ENCODE data around the gene PPP1R12A. TPM values are rescaled to one million over a fixed set of nuclear protein-coding genes. Genes with fewer than 3 reads are reported as not detected.

PPP1R12A gene
- total RNA-seq, 6 experiments from 2014 or later: 104 to 122 (median 113) TPM

- peaks cover 32% of the 10 kb centered on the region for H3K9me3 Mint-ChIP-seq
- DNase-seq: no peak
- H3K27ac Mint-ChIP-seq: peak overlapping the region; percentile 25; the same call in 1 of the 2 replicates
- no peak for TF ChIP-seq CTCF (IDR thresholded peaks at IDR 0.05)
- peaks cover 51% of the 10 kb centered on the region for H3K4me1 Mint-ChIP-seq (ENCODE audit: low read depth)
- peaks cover 1% of the 10 kb centered on the region for H3K27me3 Mint-ChIP-seq (ENCODE audit: insufficient read depth)
- no peak overlapping the region for H3K4me3 Mint-ChIP-seq
- peaks cover 68% of the 10 kb centered on the region for H3K36me3 Mint-ChIP-seq (ENCODE audit: low read depth)
Measured at GRCh38 chr12:79841878-79842265, 93.0 kb downstream of the PPP1R12A start.

GRCh38 chr12:79841248-79841877, 93.5 kb downstream of the PPP1R12A start:
- H3K27me3 Mint-ChIP-seq (ENCODE audit: insufficient read depth): peaks cover 1% of the 10 kb centered on the region
- TF ChIP-seq CTCF (IDR thresholded peaks at IDR 0.05): no peak
- peaks cover 46% of the 10 kb centered on the region for H3K4me1 Mint-ChIP-seq (ENCODE audit: low read depth)
- DNase-seq: no peak
- peaks cover 32% of the 10 kb centered on the region for H3K9me3 Mint-ChIP-seq
- H3K36me3 Mint-ChIP-seq (ENCODE audit: low read depth): peaks cover 68% of the 10 kb centered on the region
- no peak overlapping the region for H3K27ac Mint-ChIP-seq
- no peak overlapping the region for H3K4me3 Mint-ChIP-seq

GRCh38 chr12:79838359-79838758, 96.5 kb downstream of the PPP1R12A start:
- peaks cover 74% of the 10 kb centered on the region for H3K36me3 Mint-ChIP-seq (ENCODE audit: low read depth)
- H3K4me1 Mint-ChIP-seq (ENCODE audit: low read depth): peaks cover 44% of the 10 kb centered on the region
- H3K27ac Mint-ChIP-seq: no peak overlapping the region
- H3K4me3 Mint-ChIP-seq: no peak overlapping the region
- DNase-seq: no peak
- peaks cover 32% of the 10 kb centered on the region for H3K9me3 Mint-ChIP-seq
- no peak for TF ChIP-seq CTCF (IDR thresholded peaks at IDR 0.05)
- H3K27me3 Mint-ChIP-seq (ENCODE audit: insufficient read depth): peaks cover 1% of the 10 kb centered on the region

- H3K27me3 Mint-ChIP-seq (ENCODE audit: insufficient read depth): peaks cover 1% of the 10 kb centered on the region
- no peak overlapping the region for H3K4me3 Mint-ChIP-seq
- no peak for DNase-seq
- no peak overlapping the region for H3K27ac Mint-ChIP-seq
- no peak for TF ChIP-seq CTCF (IDR thresholded peaks at IDR 0.05)
- peaks cover 32% of the 10 kb centered on the region for H3K9me3 Mint-ChIP-seq
- peaks cover 46% of the 10 kb centered on the region for H3K4me1 Mint-ChIP-seq (ENCODE audit: low read depth)
- H3K36me3 Mint-ChIP-seq (ENCODE audit: low read depth): peaks cover 72% of the 10 kb centered on the region
Measured at GRCh38 chr12:79837575-79837974, 97.3 kb downstream of the PPP1R12A start.

- Mint-ChIP-seq H3K27me3 (ENCODE audit: insufficient read depth) (no peaks in the 10 kb centered on the region; the same call in 1 of the 2 replicates), H3K36me3 (ENCODE audit: low read depth) (peaks cover 60% of the 10 kb centered on the region), H3K27ac (peak overlapping the region; percentile 10; the same call in 1 of the 2 replicates), H3K9me3 (peaks cover 29% of the 10 kb centered on the region), H3K4me3 (no peak overlapping the region), H3K4me1 (ENCODE audit: low read depth) (peaks cover 39% of the 10 kb centered on the region)
- no peak for TF ChIP-seq CTCF (IDR thresholded peaks at IDR 0.05)
- no peak for DNase-seq
Measured at GRCh38 chr12:79835377-79835843, 99.5 kb downstream of the PPP1R12A start.

Data from HFFc6 (cell line).